HG02970 (cell line): ENCODE data around the gene BABAM2.
"Not testable (repeated sequence)": the region's sequence is repeated elsewhere in the genome, so short reads cannot be mapped to it uniquely, and the experiment has no call there.

ENCODE experiments used
- ATAC-seq: cut with Tn5 transposase; IDR thresholded peaks from one replicate; pipeline ENCODE4 v1.9.1; 2021; ENCODE audit warnings: mild to moderate bottlenecking, moderate library complexity, moderate number of reproducible peaks; ENCODE audit not compliant: unreplicated experiment, low FRiP score

BABAM2 gene

DNA sequence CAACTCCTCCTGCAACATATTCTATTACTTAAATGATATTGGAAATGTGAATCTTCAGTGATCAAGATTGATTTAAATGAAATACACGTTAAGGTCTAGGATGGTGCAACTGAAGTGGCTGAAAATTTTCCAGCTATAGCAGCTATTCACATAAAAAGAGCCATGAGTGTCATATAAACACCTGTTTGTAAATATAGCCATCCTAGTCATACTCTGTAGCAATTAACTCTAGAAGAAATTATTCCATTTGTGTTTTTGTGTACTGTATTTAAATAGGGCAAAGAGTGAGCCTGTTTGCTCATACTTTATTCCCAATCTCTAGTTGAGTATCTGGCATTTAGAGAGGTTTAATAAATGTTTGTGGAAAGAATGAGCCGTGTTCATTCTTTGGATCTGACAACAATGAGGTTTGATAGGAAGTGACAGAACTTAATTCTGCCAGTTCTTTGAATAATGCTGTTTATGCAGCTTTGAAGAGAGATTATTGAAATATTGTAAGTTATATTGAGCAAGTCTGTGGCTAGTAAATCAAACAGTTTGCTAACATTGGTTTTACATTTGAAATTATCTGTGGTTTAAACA, 49.7 kb downstream of the BABAM2 start:
- no peak for ATAC-seq

DNA sequence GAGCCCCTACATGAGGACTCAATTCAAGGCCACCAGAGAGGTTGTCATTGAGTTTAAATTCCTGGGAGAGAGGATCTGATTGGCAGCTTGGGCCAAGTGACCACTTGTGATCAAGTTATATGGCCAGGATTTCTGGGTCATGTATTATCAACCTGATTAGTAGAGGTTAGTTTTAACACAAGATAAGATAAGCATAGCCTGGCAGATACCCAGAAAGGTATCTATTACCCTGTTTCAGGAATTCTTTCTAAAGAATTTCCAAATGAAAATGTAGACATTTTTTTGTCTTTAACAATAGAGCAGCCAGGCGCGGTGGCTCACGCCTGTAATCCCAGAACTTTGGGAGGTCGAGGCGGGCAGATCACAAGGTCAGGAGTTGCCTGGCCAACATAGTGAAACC, 50.5 kb downstream of the BABAM2 start:
- no peak for ATAC-seq

DNA sequence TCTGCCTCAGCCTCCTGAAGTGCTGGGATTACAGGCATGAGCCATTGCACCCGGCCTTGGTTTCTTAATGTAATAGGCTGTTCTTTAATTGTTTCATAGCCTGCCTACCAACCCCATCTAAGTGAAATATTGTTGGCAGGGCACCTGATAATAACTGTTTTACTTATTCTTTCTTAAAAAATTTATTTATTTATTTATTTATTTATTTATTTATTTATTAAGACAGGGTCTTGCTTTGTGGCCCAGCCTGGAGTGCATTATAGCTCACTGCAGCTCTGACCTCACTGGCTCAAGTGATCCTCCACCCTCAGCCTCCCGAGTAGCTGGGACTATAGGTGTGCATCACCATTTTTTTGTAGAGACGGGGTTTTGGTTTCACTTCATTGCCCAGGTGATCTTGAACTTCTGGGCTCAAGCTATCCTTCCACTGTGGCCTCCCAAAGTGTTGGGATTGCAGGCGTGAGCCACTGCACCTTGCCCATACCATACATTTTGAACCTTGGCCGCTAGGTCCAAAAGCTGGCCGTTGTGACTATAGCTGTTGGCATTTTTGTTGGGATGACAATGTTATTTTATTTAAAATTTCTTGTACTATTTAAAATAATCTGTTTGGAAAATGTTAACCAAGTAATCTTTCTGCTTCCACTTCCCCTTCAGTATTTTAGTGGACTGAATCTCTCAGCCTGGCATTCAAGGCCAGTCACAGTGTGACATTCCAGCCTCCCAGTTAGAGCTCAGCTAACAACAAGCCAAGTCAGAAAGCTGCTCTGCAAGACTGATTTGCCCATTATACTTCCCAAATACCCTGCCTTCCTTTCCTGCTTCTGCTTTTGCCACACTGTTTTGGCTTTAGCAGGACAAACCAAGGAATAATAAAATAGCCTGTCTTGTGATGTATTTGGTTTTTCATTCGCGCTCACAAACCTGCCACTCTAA, 52.4 kb downstream of the BABAM2 start:
- no peak for ATAC-seq

DNA sequence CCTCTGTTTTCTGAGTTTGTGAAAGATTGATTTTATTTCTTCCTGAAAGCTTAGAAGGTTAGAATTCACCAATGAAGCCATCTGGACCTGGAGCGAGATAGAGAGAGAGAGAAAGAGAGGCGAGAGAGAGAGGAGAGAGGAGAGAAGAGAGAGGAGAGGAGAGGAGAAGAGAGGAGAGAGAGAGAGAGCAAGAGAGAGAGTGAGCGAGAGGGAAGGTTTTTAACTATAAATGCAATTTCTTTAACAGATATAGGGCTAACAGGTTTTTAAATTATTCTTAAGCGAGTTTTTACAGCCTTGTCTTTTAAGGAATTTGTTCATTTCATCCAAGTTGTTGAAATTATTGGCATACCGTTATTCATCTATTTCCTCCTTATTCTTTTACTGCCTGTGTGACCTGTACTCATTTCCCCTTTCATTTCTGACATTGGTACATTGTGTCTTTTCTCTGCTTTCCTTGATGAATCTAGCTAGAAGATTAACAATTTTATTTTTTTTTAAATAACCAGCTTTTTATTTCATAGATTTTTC, 56.1 kb downstream of the BABAM2 start:
- no peak for ATAC-seq

DNA sequence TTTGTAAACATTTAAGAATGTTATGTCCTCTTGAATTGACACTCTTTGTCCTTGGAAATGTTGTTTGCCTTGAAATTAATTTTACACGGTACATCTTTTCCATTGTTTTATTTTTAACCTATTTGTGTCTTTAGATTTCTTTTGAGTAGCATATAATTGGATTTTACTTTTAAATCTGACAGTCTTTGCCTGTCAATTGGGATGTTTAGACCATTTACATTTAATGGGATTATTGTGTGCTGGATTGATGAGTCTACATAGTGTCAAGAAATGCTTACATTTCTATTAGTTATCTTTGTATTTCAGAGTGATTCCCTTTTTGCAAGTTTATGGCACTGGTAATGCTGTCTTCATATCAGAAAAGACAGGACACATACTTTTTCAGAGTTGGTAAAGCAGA, 61.5 kb downstream of the BABAM2 start:
- ATAC-seq: no peak

DNA sequence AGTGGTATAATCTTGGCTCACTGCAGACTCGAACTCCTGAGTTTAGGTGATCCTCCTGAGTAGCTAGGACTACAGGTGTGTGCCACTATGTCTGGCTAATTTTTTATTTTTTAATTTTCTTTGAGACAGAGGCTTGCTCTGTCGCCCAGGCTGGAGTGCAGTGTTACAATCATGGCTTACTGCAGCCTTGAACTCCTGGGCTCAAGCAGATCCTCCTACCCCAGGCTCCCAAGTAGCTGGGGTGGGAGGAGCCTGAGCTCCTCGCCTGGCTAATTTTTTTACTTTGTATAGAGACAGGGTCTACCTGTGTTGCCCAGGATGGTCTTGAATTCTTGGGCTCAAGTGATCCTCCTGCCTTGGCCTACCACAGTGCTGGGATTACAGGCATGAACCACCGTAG, 62.5 kb downstream of the BABAM2 start:
- ATAC-seq: no peak

DNA sequence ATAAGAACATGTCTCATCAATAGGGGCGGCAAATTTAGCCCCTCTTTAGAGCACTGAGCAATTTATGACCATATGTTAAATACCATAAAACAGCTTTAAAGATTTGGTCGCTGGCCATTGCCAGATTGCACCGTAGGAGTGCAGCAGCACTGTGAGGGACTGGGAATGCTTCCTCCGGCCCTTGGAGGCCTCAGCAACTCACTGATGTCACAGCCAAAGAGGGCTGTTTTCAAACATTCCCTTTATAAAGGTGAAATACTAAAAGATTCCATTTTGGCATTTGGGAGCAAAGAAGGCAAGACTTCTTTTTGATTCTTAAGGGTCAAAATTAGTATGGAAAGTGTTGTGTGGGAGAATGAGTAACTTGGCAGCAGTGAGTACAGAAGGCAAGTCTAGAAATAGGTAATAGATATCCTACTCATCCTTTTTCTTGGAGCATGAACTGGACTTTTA, 63.7 kb downstream of the BABAM2 start:
- ATAC-seq: no peak

DNA sequence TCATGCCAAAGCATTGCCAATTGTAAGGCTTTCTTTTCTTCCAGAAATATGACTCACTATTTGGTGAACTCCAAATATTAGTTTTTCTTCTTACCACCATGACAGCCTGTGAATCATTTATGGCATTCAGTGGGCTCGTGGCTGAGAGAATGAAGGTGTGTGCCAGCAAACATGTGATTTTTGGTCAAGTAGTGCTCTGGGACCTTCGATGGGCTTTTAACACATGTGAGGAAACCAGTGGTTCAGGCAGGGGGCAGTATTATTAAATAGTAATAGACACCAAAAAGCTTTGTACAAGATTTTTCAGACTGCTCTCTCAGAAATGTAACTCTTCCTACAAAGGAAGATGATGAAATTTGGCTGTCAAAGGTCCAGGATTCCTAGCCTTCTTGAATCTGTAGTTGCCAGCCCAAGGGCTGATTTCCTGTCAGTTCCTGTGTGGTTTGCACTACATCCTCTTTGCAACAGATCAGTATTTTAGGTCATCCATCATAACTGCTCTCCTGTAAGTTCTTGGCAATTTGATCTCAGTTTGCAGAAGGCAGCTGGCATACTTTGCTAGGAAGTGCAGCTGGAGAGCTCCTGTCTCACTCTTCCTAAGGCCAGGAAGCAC, 64.3 kb downstream of the BABAM2 start:
- ATAC-seq: no peak

DNA sequence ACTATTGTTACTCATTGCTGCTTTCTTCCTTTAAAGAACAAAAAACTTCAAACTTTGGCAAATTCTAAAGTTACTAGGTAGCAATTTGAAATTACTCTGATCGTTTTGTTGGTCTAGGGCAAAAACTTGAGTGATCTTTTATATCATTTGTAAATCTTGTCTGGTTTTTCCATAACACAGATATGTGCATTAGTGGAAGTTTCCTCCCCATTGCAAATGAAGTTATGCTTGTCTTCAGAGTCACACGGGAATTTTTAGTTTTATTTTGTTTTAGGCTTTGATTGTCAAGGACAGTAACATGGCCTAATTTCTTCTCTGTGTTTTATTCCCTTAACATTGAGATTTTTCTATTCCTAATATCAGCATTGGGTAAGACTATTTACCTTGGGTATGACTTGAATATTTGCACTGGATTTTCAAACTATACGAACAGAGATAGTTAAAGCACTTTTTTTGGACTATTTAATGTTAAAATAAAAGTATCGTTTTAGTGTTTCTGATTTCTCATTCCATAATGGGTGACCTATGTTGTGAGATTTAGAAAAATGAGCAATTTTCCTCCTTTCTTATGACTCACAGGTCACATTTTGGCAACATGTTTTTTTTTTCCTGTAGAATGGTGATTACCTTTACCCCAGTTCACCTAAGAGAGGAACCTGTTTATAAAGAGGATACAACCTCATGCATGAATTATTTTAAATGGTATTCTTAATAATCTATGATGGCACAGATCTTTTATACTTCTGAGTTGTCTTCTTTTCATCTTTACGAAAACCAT, 65.0 kb downstream of the BABAM2 start:
- no peak for ATAC-seq

DNA sequence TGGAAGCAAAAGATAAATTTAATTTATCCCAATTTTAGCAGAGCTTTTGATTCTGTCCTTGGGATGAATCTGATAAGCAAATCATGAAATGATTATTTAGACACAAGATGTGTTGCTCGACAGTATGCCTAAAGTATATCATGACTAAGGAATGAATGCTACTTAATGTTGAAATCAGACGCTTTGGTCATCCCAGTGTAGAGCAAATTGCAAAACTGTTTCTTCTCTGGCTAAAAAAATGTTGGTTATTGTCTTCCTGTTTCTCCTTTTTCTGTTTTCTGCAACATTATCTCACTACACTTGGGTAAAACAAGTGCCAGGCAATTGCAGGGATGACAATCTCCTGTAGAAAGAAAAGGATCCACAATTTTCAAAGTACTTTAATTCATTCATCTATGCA, 66.4 kb downstream of the BABAM2 start:
- no peak for ATAC-seq

DNA sequence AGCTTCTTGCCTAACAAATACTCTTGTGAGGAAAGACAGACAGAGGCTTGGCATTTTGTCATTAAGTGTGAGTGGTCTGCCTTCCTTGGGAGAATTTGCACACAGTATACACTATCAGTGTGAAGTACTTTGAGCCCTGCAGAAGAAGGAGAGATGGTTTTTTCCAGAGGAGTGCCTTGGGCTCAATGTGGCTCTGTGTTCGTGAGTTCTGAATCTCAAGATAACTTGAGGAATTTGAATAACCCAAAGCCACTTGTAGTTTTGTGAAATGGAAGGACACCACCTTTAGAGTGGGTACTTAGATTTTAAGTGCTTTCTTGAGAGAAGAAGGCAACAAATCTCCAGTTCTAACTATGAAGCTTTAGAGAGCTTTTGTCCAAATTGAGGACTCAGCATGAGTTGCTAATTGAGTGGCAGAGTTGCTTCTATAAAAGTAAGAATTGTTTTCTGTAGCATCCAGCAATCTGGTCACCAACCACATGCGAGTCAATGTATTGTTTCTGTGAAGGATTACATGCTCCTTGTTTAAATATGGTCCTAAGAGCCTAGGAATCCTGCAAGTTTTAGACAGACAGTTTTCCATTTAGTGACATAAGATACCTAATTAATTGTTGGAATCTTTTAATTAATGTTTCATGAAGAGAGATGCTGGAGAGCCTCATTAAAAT, 68.3 kb downstream of the BABAM2 start:
- ATAC-seq: no peak

DNA sequence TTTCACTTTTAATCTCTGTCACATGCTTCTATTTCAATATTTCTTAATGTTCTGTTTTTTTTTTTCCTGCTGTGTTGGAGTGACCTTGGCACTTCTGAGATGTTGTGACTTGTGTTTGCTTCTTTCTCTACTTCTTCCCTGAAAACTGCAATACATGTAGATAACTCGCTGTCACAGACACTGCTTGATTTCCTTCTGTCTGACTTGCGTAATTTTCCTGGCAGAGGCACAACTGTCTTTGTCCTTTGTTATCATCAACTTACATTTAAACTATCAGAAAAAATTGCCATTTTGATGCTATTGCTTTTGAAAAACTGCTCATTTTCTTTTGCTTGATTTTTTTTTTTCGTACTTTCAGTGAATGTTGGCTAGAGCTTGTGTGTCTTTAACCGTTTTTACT, 69.0 kb downstream of the BABAM2 start:
- no peak for ATAC-seq

DNA sequence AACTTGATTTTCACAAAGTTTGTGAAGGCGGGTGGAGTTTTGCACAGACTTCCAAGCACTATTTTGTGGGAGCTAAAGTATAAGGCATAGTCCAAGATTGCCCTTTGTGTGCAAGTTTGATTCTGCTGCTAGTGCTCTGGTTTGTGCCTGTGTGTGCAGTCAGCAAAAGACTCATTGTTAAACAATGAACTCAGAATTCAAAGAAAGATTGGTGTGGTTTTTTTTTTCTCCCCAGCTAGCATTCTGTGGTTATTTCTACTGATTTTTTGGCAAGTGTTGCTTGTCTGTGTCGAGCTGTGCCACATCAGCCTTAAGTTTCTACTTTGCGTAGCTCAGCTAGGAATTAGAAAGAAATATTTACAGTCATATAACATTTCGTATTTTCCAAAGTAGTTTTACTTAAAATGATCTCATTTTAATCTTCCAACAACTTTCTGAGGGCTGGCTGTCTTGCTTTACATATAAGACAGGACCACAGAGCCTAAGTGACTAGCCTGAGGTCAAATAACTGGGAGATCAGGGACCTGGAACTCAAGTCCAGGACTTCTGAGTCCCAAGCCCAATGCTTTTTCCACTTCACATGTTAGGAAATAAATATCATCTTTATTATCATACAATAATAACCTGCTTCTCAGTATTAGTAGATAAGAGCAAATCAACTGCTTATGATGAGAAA, 69.8 kb downstream of the BABAM2 start:
- no peak for ATAC-seq

DNA sequence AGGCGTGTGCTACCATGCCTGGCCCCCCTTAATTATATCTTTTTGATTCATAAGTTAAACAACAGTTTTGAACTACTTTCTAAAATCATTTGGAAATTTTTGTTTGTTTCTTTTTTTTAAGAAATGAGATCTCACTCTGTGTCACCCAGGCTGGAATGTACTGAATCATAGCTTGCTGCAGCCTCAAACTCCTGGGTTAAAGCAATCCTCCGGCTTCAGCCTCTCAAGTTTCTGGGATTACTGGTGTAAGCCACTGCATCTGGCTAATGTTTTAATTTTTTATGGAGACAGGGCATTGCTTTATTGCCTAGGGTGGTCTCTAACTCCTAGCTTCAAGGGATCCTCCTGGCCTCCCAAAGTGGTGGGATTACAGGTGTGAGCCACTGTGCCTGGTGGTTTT, 71.5 kb downstream of the BABAM2 start:
- no peak for ATAC-seq

DNA sequence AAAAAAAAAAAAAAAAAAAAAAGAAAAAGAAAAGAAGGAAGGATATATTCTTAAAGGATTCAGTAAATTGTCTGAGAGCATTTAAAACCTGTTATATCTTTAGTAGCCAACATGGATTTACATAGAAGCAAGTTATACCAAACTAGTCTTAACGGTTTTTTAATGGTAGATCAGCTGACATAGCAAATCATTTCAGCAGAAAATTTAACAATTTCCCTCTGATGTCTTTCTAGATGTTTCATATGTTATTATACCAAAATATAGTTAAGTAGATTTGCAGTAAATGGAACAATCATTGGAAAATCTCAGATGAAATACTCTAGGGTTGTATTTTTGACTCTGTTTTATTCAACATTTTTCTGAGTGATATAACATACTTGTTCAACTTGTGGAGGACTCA, 72.9 kb downstream of the BABAM2 start:
- ATAC-seq: no peak

DNA sequence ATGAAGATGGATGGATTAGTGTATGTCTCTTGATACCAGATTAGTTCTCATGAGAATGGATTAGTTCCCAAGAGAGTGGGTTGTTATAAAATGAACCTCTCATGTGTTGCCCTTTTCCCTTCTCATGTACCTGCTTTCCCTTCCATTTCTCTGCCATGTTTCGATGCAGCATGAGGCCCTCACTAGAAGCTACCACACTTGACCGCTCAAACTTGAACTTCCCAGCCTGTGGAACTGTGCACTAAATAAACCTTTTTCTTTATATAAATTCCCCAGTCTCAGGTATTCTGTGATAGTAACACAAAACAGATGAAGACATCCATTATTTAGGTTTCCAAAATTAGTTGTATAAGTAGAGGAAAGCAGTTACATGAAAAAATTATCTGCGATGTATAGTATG, 73.5 kb downstream of the BABAM2 start:
- ATAC-seq: no peak

DNA sequence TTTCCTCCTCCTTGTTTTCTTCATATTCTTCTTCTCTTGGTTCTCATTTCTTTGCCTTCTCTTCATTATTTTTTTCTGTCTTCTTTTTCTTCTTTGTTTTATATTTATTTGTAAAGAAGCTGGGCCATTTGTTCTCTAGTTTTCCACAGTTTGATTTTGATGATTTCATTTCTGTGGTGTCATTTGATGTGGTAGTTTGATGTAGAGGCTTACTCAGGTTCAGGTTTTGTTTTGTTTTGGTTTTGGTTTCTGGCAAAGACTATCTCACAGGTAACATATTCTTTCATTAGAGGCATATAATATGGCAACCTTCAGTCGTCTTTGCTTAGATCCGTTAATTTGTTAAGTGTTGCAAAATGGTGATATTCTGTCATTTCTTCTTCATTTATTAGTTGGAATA, 75.3 kb downstream of the BABAM2 start:
- no peak for ATAC-seq

DNA sequence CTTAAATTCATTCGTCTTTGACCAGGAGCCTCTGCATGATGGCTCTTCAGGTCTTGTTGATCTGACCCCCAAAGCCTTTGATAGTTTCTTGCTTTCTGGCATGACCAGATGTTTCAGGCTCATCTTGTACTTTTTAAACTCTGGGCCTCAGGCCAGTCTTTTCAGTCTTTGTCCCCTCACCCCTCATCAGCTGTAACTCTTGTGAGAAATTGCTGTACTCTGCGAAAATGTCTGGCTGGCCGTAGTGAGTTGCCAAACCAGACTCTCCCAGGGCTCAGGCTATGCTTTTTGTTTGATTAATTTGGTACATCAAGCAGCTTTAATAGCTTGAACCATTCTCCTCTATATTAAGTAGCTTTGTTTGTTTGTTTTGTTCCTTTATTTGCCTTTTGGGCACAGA, 75.9 kb downstream of the BABAM2 start:
- no peak for ATAC-seq

DNA sequence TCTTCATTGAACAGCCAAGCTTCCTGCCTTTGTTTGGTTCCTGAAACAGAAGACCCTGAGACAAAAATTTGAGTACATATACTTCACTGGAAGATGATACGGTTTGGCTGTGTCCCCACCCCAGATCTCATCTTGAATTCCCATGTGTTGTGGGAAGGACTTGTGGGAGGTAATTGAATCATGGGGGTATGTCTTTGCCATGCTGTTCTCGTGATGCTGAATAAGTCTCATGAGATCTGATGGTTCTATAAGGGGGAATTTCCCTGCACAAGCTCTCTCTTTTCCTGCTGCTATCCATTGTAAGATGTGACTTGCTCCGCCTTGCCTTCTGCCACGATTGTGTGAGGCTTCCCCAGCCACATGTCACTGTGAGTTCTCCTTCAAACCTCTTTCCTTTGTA, 76.5 kb downstream of the BABAM2 start:
- no peak for ATAC-seq

DNA sequence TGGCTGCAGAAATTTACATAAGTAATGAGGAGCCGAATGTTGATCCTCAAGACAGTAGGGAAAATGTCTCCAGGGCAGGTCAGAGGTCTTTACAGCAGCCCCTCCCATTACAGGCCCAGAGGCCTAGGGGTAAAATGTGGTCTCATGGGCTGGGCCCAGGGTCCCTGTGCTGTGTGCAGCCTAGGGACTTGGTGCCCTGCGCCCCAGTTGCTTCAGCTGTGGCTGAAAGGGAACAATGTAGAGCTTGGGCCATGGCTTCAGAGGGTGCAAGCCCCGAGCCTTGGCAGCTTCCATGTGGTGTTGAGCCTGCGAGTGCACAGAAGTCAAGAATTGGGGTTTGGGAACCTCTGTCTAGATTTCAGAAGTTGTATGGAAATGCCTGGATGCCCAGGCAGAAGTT, 77.5 kb downstream of the BABAM2 start:
- not testable (repeated sequence) for ATAC-seq
